GM21786 (cell line): Measurements from ENCODE around the gene SLC6A18.
"Not testable (repeated sequence)": the region's sequence is repeated elsewhere in the genome, so short reads cannot be mapped to it uniquely, and the experiment has no call there.

Experiments used
- ATAC-seq: cut with Tn5 transposase; IDR thresholded peaks from one replicate; pipeline ENCODE4 v1.9.1; 2021; ENCODE audit not compliant: unreplicated experiment

Gene SLC6A18

GRCh38 chr5:1270933-1271914, 46.0 kb downstream of the SLC6A18 start:
- no peak for ATAC-seq

DNA sequence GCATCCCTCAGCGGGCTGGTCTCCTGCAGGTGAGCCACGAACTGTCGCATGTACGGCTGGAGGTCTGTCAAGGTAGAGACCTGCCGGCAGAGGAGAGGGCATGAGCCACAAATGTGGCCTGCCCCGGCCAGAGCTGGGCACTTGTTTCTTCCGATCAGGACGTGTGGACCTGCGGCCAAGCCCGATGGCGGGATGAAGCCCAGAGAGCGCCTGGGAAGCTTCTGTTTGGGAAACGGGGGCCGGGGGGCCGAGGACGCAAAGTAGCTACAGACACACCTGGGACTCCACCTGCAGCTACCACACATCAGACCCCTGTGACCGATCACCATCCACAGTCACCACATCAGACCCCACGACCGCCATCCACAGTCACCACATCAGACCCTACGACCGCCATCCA, 47.0 kb downstream of the SLC6A18 start:
- no peak for ATAC-seq

DNA sequence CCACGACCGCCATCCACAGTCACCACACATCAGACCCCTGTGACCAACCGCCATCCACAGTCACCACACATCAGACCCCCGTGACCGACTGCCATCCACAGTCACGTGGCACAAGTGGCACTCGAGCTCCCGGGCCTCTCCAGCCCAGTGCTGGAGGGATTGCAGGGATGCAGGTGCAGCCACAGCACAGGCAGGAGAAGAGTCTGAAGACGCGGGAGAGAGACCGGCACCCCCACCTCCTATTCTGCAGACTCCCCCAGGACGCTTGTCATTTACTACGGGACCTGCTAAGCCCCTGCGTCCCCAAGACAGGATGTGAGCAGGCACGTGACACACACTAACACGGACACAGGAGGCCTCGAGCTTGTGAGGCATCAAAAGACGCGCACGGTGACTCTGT, 48.6 kb downstream of the SLC6A18 start:
- no peak for ATAC-seq

DNA sequence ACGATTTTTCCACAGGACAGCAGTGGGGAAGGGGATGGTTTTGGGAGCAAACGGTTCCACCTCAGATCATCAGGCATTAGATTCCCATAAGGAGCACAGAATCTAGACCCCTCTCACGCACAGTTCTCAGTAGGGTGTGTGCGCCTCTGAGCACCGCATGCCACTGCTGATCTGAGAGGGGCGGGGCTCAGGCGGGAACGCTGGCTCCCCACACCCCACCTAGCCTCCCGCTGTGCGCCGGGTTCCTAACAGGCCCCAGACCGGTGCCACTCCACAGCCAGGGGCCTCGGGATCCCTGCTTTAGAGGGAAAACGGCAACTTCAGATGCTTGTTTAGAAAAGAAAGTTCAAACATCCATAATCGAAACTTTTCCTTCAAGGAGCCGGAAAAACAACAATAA, 49.3 kb downstream of the SLC6A18 start:
- ATAC-seq, result no peak

GRCh38 chr5:1275397-1276391, 50.5 kb downstream of the SLC6A18 start:
- not testable (repeated sequence) for ATAC-seq

DNA sequence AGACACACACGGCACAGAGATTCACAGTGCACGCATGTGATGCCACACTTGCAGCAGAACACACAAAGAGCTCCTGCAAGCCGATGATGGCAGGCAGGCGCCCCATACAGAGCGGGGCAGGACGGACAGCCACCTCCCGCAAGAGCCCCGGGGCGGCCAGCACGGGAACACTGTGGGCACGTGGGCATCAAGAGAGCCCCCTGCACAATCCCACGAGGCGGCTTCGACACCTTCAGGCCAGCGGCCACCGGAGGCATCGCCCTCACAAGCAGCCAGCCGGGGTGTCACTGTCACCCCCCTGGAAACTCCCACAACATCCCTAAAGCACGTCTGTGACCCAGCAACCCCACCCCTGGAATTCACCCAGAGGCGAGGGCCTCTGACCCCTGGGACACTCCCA, 51.7 kb downstream of the SLC6A18 start:
- no peak for ATAC-seq

GRCh38 chr5:1277331-1277730, 52.1 kb downstream of the SLC6A18 start:
- ATAC-seq, result no peak

DNA sequence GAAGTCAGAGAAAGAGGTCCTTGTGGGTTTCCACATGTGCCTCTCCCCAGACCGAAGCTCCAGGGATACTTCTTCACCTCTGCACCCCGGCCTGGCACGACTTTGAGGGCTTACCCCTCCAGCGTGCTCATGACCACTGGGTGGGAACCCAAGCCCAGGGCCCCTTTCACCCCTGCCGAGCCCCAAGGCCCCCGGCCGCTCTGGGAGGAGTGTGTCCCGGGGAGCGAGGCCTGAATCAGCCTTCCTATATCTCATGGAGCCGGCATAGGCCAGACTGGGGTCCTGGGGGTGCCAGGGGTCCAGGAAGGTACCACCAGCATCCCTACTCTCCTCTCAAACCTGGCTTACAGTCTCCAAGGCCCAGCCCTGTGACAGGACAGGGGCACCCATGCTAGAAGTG, 52.6 kb downstream of the SLC6A18 start:
- ATAC-seq, result no peak

DNA sequence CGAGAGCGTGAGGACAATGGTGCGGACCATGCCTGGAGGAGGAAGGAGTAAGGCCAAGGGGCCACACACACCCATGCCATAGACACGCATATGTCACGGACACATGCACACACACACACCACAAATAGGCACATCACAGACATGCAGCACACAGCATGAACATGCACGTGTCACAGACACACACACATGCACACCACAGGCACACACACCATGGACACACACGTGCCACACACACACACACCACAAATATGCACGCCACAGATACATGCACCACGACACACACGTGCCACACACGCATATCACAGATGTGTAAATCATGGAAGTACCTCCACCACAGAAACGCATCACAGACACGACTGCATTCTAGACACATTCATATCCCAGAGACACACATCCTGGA, 53.0 kb downstream of the SLC6A18 start:
- no peak for ATAC-seq

DNA sequence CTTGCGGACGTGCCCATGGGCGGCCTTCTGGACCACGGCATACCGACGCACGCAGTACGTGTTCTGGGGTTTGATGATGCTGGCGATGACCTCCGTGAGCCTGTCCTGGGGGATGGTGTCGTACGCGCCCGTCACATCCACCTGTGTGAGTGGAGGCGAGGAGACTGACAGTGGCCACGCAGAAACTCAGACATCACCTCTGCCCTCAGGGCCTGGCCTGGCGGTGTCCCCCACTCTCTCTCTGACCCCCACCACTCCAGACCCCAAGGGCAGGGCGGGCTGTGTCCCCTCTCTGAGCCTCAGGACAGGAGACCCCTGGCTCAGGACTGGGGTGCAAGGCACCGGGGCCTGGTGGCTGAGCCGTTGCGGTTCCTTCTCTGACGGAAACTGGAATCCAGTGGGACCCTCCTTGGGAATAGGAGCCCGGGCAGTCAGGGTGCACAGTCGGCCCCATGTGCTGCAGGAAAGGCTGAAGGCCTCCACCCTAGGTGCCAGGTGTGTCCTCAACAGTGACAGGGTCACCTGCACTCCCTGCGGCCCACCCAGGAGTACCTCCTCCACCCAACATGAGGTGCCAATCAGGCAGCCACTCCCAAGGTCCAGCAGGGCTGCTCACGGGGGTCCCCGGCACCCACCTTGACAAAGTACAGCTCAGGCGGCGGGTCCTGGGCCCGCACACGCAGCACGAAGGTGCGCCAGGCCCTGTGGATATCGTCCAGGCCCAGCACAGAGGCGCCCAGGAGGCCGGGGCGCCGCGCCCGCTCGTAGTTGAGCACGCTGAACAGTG, 53.7 kb downstream of the SLC6A18 start:
- ATAC-seq, result no peak

- ATAC-seq, result no peak
Observed at GRCh38 chr5:1279443-1280151, 54.4 kb downstream of the SLC6A18 start.

DNA sequence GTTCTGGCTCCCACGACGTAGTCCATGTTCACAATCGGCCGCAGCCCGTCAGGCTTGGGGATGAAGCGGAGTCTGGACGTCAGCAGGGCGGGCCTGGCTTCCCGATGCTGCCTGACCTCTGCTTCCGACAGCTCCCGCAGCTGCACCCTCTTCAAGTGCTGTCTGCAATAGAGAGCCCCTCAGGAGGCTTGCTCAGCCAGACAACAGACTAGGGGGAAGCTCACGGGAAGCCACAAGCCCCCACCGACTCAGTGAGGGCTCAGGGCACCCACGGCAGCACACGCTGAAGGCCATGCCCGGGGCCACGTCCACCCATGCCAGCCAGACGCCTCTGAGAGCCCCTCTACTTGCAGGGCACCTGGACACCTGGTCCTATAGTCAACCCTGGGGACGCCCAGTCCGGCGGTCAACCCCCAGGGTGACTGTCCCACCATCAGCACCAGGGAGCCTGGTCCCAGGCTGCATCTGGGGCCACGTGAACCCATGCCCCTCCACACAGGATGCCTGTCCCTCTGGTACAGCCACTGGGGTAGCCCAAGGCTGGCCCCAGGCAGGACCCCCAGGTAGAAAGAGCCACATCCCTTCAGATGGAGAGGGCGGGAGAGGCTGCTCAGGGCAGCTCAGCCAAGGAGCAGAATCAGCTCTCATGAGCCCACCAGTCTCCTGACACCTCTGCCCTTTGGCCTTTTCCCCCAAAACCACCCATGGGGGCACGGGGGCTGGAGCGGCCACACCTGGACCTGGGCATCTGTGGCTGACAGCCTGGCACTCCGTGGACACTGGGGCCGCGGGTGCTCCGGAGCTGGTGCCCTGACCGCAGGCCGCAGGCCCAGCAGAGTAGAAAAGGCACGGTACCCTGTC, 55.2 kb downstream of the SLC6A18 start:
- ATAC-seq, result no peak

GRCh38 chr5:1281038-1281882, 56.1 kb downstream of the SLC6A18 start:
- no peak for ATAC-seq

DNA sequence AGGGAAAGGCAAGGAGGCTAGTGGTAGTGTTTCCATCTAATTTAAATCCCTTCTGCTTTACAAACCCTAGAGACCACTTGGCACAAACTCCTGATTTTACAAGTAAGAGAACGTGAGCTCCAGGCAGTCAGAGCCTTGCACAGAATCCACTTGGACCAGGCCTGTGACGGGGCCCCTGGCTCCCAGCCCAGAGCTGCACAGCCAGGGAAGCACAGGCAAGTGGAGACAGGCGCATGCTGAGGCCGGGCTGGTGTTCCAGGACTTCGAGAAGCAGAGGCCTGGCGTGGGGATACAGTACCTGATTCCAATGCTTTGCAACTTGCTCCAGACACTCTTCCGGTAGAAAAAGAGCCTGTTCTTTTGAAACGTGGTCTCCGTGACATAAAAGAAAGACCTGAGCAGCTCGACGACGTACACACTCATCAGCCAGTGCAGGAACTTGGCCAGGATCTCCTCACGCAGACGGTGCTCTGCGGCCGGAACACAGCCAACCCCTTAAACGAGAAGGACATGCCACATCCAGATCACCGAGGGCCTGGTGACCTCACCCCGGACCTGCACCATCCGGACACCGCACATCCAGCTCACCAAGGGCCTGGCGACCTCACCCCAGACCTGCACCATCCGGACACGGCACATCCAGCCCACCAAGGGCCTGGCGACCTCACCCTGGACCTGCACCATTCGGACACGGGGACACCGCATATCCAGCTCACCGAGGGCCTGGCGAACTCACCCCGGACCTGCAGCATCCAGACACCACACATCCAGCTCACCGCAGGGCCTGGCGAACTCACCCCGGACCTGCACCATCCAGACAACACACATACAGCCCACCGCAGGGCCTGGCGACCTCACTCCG, 57.2 kb downstream of the SLC6A18 start:
- no peak for ATAC-seq

DNA sequence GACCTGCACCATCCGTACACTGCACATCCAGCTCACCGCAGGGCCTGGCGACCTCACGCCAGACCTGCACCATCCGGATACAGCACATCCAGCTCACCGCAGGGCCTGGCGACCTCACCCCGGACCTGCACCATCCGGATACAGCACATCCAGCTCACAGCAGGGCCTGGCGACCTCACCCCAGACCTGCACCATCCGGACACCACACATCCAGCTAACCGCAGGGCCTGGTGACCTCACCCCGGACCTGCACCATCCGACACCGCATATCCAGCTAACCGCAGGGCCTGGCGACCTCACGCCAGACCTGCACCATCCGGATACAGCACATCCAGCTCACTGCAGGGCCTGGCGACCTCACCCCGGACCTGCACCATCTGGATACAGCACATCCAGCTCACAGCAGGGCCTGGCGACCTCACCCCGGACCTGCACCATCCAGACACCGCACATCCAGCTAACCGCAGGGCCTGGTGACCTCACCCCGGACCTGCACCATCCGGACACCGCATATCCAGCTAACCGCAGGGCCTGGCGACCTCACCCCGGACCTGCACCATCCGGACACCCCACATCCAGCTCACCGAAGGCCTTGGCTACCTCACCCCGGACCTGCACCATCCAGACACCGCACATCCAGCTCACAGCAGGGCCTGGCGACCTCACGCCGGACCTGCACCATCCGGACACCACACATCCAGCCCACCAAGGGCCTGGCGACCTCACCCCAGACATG, 58.0 kb downstream of the SLC6A18 start:
- ATAC-seq, result not testable (repeated sequence)

- not testable (repeated sequence) for ATAC-seq
Observed at GRCh38 chr5:1283729-1284041, 58.5 kb downstream of the SLC6A18 start.
